HepG2 (cell line): ENCODE results near the gene ONECUT2. TPM values are rescaled to one million over a fixed set of nuclear protein-coding genes. Genes with fewer than 3 reads are reported as not detected.

ENCODE experiments used
- ATAD3A ChIP-seq: sonication (generic); formaldehyde crosslinking; IDR thresholded peaks from 2 replicates; pipeline ENCODE4 v1.4.0; 2020; ENCODE audit warnings: missing genetic modification reagents
- CBX2 ChIP-seq, 2 experiments: fragments of 200-600 bp in 1 of 2; sonication (generic); formaldehyde crosslinking in 1 of 2; IDR thresholded peaks; 2 replicates each; pipeline versions ENCODE4 v1.7.0 to v1.8.1; 2018 to 2022; ENCODE audit warnings: low read depth in 2 of 2, low read length in 1 of 2, mild to moderate bottlenecking in 1 of 2, missing genetic modification reagents in 1 of 2
- ELF3 ChIP-seq: IDR thresholded peaks from 2 replicates; pipeline ENCODE4 v1.6.1; 2016; ENCODE audit warnings: missing genetic modification reagents, missing compliant biosample characterization
- FIP1L1 ChIP-seq: fragments of 200-400 bp; formaldehyde crosslinking; IDR thresholded peaks from 2 replicates; pipeline ENCODE4 v1.6.1; 2018; ENCODE audit warnings: low read depth, mild to moderate bottlenecking, low read length, moderate library complexity, borderline replicate concordance; ENCODE audit not compliant: insufficient read depth
- HMG20A ChIP-seq: IDR thresholded peaks from 2 replicates; pipeline ENCODE4 v1.6.1; 2016; ENCODE audit warnings: borderline replicate concordance
- ISL2 ChIP-seq: sonication (generic); formaldehyde crosslinking; IDR thresholded peaks from 2 replicates; pipeline ENCODE4 v1.5.0; 2020; ENCODE audit warnings: missing genetic modification reagents
- LCORL ChIP-seq, 2 experiments: fragments of 450-650 bp in 1 of 2; sonication (generic) in 1 of 2; formaldehyde crosslinking in 1 of 2; IDR thresholded peaks; 2 replicates each; pipeline versions ENCODE4 v1.5.0 to v1.6.1; 2017 to 2020; ENCODE audit warnings: antibody characterized with exemption in 1 of 2, missing genetic modification reagents in 1 of 2
- SCMH1 ChIP-seq: sonication (generic); formaldehyde crosslinking; IDR thresholded peaks from 2 replicates; pipeline ENCODE4 v1.9.0; 2021; ENCODE audit warnings: missing genetic modification reagents, mild to moderate bottlenecking, borderline replicate concordance
- SNAI1 ChIP-seq: sonication (generic); formaldehyde crosslinking; IDR thresholded peaks from 2 replicates; pipeline ENCODE4 v1.5.0; 2020; ENCODE audit warnings: mild to moderate bottlenecking, missing genetic modification reagents, borderline replicate concordance
- SP140L ChIP-seq: sonication (generic); formaldehyde crosslinking; IDR thresholded peaks from 2 replicates; pipeline ENCODE4 v1.4.0; 2020; ENCODE audit warnings: missing genetic modification reagents, borderline replicate concordance
- TP53 ChIP-seq: sonication (generic); formaldehyde crosslinking; conservative IDR thresholded peaks from 2 replicates; pipeline ENCODE4 v1.4.0; 2020; ENCODE audit warnings: missing genetic modification reagents
- ZBTB38 ChIP-seq: sonication (generic); formaldehyde crosslinking; IDR thresholded peaks from 2 replicates; pipeline ENCODE4 v1.5.1; 2020; ENCODE audit warnings: mild to moderate bottlenecking, missing genetic modification reagents
- ZFYVE20 ChIP-seq: sonication (generic); formaldehyde crosslinking; IDR thresholded peaks from 2 replicates; pipeline ENCODE4 v1.8.0; 2023; ENCODE audit warnings: low read depth, mild to moderate bottlenecking, moderate library complexity, missing genetic modification reagents, borderline replicate concordance
- ZNF17 ChIP-seq: sonication (generic); formaldehyde crosslinking; IDR thresholded peaks from 2 replicates; pipeline ENCODE4 v1.5.0; 2020; ENCODE audit warnings: mild to moderate bottlenecking, missing genetic modification reagents
- ZNF34 ChIP-seq: sonication (generic); formaldehyde crosslinking; IDR thresholded peaks from 2 replicates; pipeline ENCODE4 v1.4.0; 2020; ENCODE audit warnings: mild to moderate bottlenecking, missing genetic modification reagents, borderline replicate concordance
- ZNF546 ChIP-seq: sonication (generic); formaldehyde crosslinking; conservative IDR thresholded peaks from 2 replicates; pipeline ENCODE4 v1.8.1; 2023; ENCODE audit warnings: mild to moderate bottlenecking, missing genetic modification reagents
- ZNF598 ChIP-seq: sonication (generic); formaldehyde crosslinking; IDR thresholded peaks from 2 replicates; pipeline ENCODE4 v1.5.1; 2020; ENCODE audit warnings: mild to moderate bottlenecking, missing genetic modification reagents, borderline replicate concordance
- ZNF773 ChIP-seq: sonication (generic); formaldehyde crosslinking; IDR thresholded peaks from 2 replicates; pipeline ENCODE4 v1.4.0; 2020; ENCODE audit warnings: missing genetic modification reagents, borderline replicate concordance
- ZNF878 ChIP-seq: sonication (generic); formaldehyde crosslinking; IDR thresholded peaks from 2 replicates; pipeline ENCODE4 v1.8.1; 2023; ENCODE audit warnings: mild to moderate bottlenecking, missing genetic modification reagents, moderate library complexity
- polyA plus RNA-seq, 8 experiments: library from polyadenylated mRNA; depleted of rRNA in 3 of 8; stranded (reverse) in 7 of 8; unstranded in 1 of 8; fragments of >200 nt; fragmentation: Illumina TruSeq in 4 of 8; extraction: Trizol in 4 of 8; gene quantifications; 2 replicates each; pipeline versions ENCODE4 v1.2.1 to v1.2.3, GENCODE V29; 2011 to 2016; ENCODE audit warnings: low read depth in 4 of 8, missing spikeins in 1 of 8, mixed read lengths in 1 of 8; ENCODE audit not compliant: insufficient read depth in 1 of 8
- total RNA-seq, 5 experiments: library from RNA; depleted of rRNA; stranded (reverse); fragments of >200 nt; fragmentation: Illumina TruSeq; extraction: Trizol; gene quantifications; 2 replicates each; pipeline ENCODE4 v1.2.3, GENCODE V29; 2016; ENCODE audit warnings: low read depth in 1 of 5
- TF ChIP-seq, protein P1 (sequence below): sonication (generic); formaldehyde crosslinking; IDR thresholded peaks from 2 replicates; pipeline ENCODE4 v1.9.0; 2021; ENCODE audit warnings: missing genetic modification reagents, borderline replicate concordance
- TF ChIP-seq, protein P2 (sequence below), 2 experiments: sonication (generic) in 1 of 2; formaldehyde crosslinking in 1 of 2; IDR thresholded peaks; 2 replicates each; pipeline versions ENCODE4 v1.5.1 to v1.6.1; 2011 to 2020; ENCODE audit warnings: borderline replicate concordance in 1 of 2, low read depth in 1 of 2, low read length in 1 of 2, mild to moderate bottlenecking in 1 of 2, missing genetic modification reagents in 1 of 2, moderate library complexity in 1 of 2
- TF ChIP-seq, protein P3 (sequence below): sonication (generic); formaldehyde crosslinking; IDR thresholded peaks from 2 replicates; pipeline ENCODE4 v1.4.0; 2020; ENCODE audit warnings: missing genetic modification reagents, borderline replicate concordance
- TF ChIP-seq, protein P4 (sequence below): sonication (generic); formaldehyde crosslinking; IDR thresholded peaks from 2 replicates; pipeline ENCODE4 v1.8.0; 2022; ENCODE audit warnings: missing genetic modification reagents, low read depth, mild to moderate bottlenecking, borderline replicate concordance

ONECUT2 gene
- total and polyA plus RNA-seq, 2 of the 13 experiments (the other 11 are each of a cell fraction or from before 2014, with no cell fraction given) = 3.0 to 3.2 TPM

DNA sequence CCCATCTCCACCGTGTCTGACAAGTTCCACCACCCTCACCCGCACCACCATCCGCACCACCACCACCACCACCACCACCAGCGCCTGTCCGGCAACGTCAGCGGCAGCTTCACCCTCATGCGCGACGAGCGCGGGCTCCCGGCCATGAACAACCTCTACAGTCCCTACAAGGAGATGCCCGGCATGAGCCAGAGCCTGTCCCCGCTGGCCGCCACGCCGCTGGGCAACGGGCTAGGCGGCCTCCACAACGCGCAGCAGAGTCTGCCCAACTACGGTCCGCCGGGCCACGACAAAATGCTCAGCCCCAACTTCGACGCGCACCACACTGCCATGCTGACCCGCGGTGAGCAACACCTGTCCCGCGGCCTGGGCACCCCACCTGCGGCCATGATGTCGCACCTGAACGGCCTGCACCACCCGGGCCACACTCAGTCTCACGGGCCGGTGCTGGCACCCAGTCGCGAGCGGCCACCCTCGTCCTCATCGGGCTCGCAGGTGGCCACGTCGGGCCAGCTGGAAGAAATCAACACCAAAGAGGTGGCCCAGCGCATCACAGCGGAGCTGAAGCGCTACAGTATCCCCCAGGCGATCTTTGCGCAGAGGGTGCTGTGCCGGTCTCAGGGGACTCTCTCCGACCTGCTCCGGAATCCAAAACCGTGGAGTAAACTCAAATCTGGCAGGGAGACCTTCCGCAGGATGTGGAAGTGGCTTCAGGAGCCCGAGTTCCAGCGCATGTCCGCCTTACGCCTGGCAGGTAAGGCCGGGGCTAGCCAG, 1.2 kb downstream of the ONECUT2 start (continued):
- TF ChIP-seq ZNF878 = no peak
- TF ChIP-seq, protein P1, sequence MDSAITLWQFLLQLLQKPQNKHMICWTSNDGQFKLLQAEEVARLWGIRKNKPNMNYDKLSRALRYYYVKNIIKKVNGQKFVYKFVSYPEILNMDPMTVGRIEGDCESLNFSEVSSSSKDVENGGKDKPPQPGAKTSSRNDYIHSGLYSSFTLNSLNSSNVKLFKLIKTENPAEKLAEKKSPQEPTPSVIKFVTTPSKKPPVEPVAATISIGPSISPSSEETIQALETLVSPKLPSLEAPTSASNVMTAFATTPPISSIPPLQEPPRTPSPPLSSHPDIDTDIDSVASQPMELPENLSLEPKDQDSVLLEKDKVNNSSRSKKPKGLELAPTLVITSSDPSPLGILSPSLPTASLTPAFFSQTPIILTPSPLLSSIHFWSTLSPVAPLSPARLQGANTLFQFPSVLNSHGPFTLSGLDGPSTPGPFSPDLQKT (CRISPR knock-in tag) = no peak
- TF ChIP-seq ZNF17 = no peak
- TF ChIP-seq, protein P2, sequence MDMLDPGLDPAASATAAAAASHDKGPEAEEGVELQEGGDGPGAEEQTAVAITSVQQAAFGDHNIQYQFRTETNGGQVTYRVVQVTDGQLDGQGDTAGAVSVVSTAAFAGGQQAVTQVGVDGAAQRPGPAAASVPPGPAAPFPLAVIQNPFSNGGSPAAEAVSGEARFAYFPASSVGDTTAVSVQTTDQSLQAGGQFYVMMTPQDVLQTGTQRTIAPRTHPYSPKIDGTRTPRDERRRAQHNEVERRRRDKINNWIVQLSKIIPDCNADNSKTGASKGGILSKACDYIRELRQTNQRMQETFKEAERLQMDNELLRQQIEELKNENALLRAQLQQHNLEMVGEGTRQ (IDR thresholded peaks at IDR 0.05; ENCODE audit: low read depth, low read length) = no peak
- TF ChIP-seq, protein P2 (CRISPR knock-in tag; IDR thresholded peaks at IDR 0.05; ENCODE audit: borderline replicate concordance) = no peak
- no peak for TF ChIP-seq HMG20A (CRISPR knock-in tag)
- peak; percentile 99 for TF ChIP-seq ZBTB38
- TF ChIP-seq ISL2 (CRISPR knock-in tag) = no peak
- no peak for TF ChIP-seq LCORL (IDR thresholded peaks at IDR 0.05)
- no peak for TF ChIP-seq LCORL (CRISPR knock-in tag; IDR thresholded peaks at IDR 0.05)
- TF ChIP-seq, protein P3, sequence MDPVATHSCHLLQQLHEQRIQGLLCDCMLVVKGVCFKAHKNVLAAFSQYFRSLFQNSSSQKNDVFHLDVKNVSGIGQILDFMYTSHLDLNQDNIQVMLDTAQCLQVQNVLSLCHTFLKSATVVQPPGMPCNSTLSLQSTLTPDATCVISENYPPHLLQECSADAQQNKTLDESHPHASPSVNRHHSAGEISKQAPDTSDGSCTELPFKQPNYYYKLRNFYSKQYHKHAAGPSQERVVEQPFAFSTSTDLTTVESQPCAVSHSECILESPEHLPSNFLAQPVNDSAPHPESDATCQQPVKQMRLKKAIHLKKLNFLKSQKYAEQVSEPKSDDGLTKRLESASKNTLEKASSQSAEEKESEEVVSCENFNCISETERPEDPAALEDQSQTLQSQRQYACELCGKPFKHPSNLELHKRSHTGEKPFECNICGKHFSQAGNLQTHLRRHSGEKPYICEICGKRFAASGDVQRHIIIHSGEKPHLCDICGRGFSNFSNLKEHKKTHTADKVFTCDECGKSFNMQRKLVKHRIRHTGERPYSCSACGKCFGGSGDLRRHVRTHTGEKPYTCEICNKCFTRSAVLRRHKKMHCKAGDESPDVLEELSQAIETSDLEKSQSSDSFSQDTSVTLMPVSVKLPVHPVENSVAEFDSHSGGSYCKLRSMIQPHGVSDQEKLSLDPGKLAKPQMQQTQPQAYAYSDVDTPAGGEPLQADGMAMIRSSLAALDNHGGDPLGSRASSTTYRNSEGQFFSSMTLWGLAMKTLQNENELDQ (CRISPR knock-in tag) = no peak
- no peak for TF ChIP-seq ZFYVE20 (CRISPR knock-in tag)
- no peak for TF ChIP-seq ZNF34 (CRISPR knock-in tag)
- no peak for TF ChIP-seq ATAD3A
- no peak for TF ChIP-seq SP140L
- TF ChIP-seq TP53 (CRISPR knock-in tag) = no peak
- no peak for TF ChIP-seq ELF3 (CRISPR knock-in tag)
- no peak for TF ChIP-seq SCMH1 (CRISPR knock-in tag)
- no peak for TF ChIP-seq ZNF598 (CRISPR knock-in tag)
- TF ChIP-seq SNAI1 = no peak
- TF ChIP-seq, protein P4, sequence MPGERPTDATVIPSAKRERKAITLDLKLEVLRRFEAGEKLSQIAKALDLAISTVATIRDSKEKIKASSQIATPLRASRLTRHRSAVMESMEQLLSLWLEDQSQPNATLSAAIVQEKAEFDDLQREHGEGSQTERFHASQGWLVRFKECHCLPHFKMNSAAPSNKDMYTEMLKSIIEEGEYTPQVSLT (CRISPR knock-in tag) = no peak
- no peak for TF ChIP-seq ZNF773 (CRISPR knock-in tag)
- TF ChIP-seq FIP1L1 = no peak
- no peak for TF ChIP-seq ZNF546 (CRISPR knock-in tag)
- TF ChIP-seq CBX2 (IDR thresholded peaks at IDR 0.05; ENCODE audit: low read depth, low read length) = no peak
- TF ChIP-seq CBX2 (CRISPR knock-in tag; IDR thresholded peaks at IDR 0.05; ENCODE audit: low read depth) = no peak
